HepG2 (cell line): ENCODE measurements around the gene C10orf143. TPM values are rescaled to one million over a fixed set of nuclear protein-coding genes. Genes with fewer than 3 reads are reported as not detected.

Experiments
- SALL1 ChIP-seq: sonication (generic); formaldehyde crosslinking; IDR thresholded peaks from 2 replicates; pipeline ENCODE4 v1.8.0; 2022; ENCODE audit warnings: mild to moderate bottlenecking, missing genetic modification reagents
- SMAD1 ChIP-seq: sonication (generic); formaldehyde crosslinking; IDR thresholded peaks from 2 replicates; pipeline ENCODE4 v1.4.0; 2020; ENCODE audit warnings: missing genetic modification reagents, low read depth, mild to moderate bottlenecking, borderline replicate concordance
- ZFX ChIP-seq: sonication (generic); formaldehyde crosslinking; IDR thresholded peaks from 2 replicates; pipeline ENCODE4 v1.4.0; 2020; ENCODE audit warnings: mild to moderate bottlenecking, low read depth, missing genetic modification reagents, moderate library complexity
- ZFYVE20 ChIP-seq: sonication (generic); formaldehyde crosslinking; IDR thresholded peaks from 2 replicates; pipeline ENCODE4 v1.8.0; 2023; ENCODE audit warnings: low read depth, mild to moderate bottlenecking, moderate library complexity, missing genetic modification reagents, borderline replicate concordance
- ZNF431 ChIP-seq: sonication (generic); formaldehyde crosslinking; IDR thresholded peaks from 2 replicates; pipeline ENCODE4 v1.9.0; 2022; ENCODE audit warnings: missing genetic modification reagents, low read depth, mild to moderate bottlenecking, borderline replicate concordance
- polyA plus RNA-seq, 8 experiments: library from polyadenylated mRNA; depleted of rRNA in 3 of 8; stranded (reverse) in 7 of 8; unstranded in 1 of 8; fragments of >200 nt; fragmentation: Illumina TruSeq in 4 of 8; extraction: Trizol in 4 of 8; gene quantifications; 2 replicates each; pipeline versions ENCODE4 v1.2.1 to v1.2.3, GENCODE V29; 2011 to 2016; ENCODE audit warnings: low read depth in 4 of 8, missing spikeins in 1 of 8, mixed read lengths in 1 of 8; ENCODE audit not compliant: insufficient read depth in 1 of 8
- total RNA-seq, 5 experiments: library from RNA; depleted of rRNA; stranded (reverse); fragments of >200 nt; fragmentation: Illumina TruSeq; extraction: Trizol; gene quantifications; 2 replicates each; pipeline ENCODE4 v1.2.3, GENCODE V29; 2016; ENCODE audit warnings: low read depth in 1 of 5
- TF ChIP-seq, protein P1 (sequence below), 2 experiments: fragments of 450-650 bp in 1 of 2; sonication (generic) in 1 of 2; formaldehyde crosslinking in 1 of 2; IDR thresholded peaks; 2 replicates each; pipeline versions ENCODE4 v1.6.1 to v1.8.0; 2016 to 2022; ENCODE audit warnings: antibody characterized with exemption in 1 of 2, mild to moderate bottlenecking in 1 of 2, missing genetic modification reagents in 1 of 2

Gene C10orf143
- total and polyA plus RNA-seq, 2 of the 13 experiments (the other 11 are each of a cell fraction or from before 2014, with no cell fraction given) = 0.21 to 0.91 TPM

DNA sequence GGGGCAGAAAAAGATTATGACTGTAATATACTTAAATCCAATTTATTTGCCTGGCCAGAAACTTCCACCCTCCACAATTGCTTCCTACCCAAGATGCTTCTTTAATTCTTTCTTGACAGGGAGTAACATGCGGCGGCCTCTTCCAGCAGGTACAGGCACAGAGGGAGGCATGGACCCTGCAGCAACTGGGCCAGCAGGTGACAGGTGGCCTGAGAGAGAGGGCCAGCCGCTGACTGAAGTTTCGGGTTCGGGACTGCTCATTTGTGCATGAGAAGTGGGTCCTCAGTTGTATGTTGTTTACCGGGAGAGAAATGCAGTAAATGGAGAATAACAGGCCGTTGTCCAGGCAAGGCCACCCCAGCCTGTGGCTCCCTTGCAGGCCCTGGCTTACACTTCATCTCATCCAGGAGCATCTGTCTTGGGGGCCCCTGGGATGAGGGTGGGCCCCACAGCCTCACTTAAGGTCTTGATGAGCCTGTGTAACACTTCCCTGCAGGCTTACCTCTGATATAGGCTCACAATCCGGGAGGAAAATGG, 72.5 kb downstream of the C10orf143 start (continued):
- TF ChIP-seq, protein P1, sequence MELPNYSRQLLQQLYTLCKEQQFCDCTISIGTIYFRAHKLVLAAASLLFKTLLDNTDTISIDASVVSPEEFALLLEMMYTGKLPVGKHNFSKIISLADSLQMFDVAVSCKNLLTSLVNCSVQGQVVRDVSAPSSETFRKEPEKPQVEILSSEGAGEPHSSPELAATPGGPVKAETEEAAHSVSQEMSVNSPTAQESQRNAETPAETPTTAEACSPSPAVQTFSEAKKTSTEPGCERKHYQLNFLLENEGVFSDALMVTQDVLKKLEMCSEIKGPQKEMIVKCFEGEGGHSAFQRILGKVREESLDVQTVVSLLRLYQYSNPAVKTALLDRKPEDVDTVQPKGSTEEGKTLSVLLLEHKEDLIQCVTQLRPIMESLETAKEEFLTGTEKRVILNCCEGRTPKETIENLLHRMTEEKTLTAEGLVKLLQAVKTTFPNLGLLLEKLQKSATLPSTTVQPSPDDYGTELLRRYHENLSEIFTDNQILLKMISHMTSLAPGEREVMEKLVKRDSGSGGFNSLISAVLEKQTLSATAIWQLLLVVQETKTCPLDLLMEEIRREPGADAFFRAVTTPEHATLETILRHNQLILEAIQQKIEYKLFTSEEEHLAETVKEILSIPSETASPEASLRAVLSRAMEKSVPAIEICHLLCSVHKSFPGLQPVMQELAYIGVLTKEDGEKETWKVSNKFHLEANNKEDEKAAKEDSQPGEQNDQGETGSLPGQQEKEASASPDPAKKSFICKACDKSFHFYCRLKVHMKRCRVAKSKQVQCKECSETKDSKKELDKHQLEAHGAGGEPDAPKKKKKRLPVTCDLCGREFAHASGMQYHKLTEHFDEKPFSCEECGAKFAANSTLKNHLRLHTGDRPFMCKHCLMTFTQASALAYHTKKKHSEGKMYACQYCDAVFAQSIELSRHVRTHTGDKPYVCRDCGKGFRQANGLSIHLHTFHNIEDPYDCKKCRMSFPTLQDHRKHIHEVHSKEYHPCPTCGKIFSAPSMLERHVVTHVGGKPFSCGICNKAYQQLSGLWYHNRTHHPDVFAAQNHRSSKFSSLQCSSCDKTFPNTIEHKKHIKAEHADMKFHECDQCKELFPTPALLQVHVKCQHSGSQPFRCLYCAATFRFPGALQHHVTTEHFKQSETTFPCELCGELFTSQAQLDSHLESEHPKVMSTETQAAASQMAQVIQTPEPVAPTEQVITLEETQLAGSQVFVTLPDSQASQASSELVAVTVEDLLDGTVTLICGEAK (IDR thresholded peaks at IDR 0.05) = no peak
- TF ChIP-seq, protein P1 (CRISPR knock-in tag; IDR thresholded peaks at IDR 0.05) = no peak
- TF ChIP-seq SMAD1 = no peak
- TF ChIP-seq ZFX (CRISPR knock-in tag) = no peak
- TF ChIP-seq ZFYVE20 (CRISPR knock-in tag) = no peak
- no peak for TF ChIP-seq SALL1 (CRISPR knock-in tag)
- TF ChIP-seq ZNF431 (CRISPR knock-in tag) = no peak
- TF ChIP-seq, all 625 proteins: peak for 0
